SW 1271 (cell line): ENCODE data around the gene SEC61A2.

Experiments used
- DNase-seq, 2 experiments: peaks; one replicate each; lab custom pipeline; 2025; lab: John Stamatoyannopoulos, UW

SEC61A2 gene

DNA sequence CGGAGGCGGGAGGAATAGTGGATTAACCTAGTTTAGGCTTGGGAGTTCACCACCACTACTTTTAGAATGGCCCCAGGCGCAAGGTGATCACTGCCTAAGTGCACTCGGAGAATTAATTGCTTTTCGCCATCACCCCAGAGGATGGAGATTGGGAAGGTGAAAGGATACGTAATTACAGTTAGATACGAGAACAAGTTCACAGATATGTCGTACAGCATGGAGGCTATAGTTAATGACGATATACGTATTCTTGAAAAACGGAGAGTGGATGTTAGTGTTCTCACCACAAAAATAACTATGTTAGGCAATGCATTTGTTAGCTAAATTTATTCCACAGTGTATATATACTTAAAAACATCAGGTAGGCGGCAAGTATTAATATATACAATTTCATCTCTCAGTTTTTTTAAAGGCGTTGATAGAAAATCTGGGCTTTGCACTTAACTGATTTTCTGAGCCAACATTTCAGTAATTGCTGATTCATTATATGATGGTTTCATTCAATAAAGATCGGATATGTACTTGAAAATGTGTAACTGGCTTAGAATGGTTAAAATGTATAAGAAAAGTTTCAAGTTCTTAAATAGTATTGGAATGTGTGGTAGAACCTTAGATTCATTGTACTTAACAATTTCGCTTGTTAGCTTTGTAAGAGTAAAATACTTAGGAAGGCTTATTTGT, 67.2 kb downstream of the SEC61A2 start:
- no peak for DNase-seq

- DNase-seq = no peak
Measured at GRCh38 chr10:12198156-12198555, 68.7 kb downstream of the SEC61A2 start.

GRCh38 chr10:12200850-12201249, 71.4 kb downstream of the SEC61A2 start:
- DNase-seq = no peak

- no peak for DNase-seq
Measured at GRCh38 chr10:12201543-12201942, 72.1 kb downstream of the SEC61A2 start.

- DNase-seq = no peak
Measured at GRCh38 chr10:12202226-12202625, 72.7 kb downstream of the SEC61A2 start.

GRCh38 chr10:12205082-12205481, 75.6 kb downstream of the SEC61A2 start:
- DNase-seq = no peak

- no peak for DNase-seq
Measured at GRCh38 chr10:12207114-12207513, 77.6 kb downstream of the SEC61A2 start.

DNA sequence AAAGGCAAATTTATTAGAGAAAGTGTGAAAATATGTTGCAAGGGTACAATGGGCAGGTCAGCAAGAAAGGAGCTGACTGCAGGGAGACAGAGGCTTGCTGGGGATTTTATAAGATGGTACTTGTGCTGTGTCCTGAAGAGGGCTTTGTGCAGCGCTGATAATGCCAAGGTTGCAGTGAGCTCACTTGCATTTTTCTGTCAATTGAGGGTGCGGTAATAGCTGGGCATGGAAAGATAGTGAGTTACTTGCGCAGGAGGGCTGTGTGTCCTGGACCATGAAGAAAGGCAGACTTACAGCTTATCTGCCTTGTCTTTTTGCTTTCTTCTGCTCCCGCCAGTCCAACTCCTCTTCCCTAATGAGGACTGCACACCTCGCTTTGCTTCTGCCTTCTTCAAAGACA, 79.0 kb downstream of the SEC61A2 start:
- DNase-seq = no peak

- no peak for DNase-seq
Measured at GRCh38 chr10:12212454-12212853, 83.0 kb downstream of the SEC61A2 start.

GRCh38 chr10:12213621-12214020, 84.1 kb downstream of the SEC61A2 start:
- DNase-seq = no peak

- DNase-seq = no peak
Measured at GRCh38 chr10:12214093-12214492, 84.6 kb downstream of the SEC61A2 start.

GRCh38 chr10:12214763-12215218, 85.3 kb downstream of the SEC61A2 start:
- DNase-seq = peak in 1 of 2 experiments; percentile 32
